AG09309 (cell line): ENCODE results near the gene ANKLE2.
A peak's percentile ranks its signal among the peaks of the same experiment; 100 is the strongest.
"Not testable (repeated sequence)": the region's sequence is repeated elsewhere in the genome, so short reads cannot be mapped to it uniquely, and the experiment has no call there.

ENCODE experiments used
- DNase-seq: peaks from one replicate; pipeline ENCODE4 v3.0.0-alpha.2; 2010; ENCODE audit warnings: low read depth
- H3K4me3 ChIP-seq: 2 replicates; pipeline ENCODE4 v1.5.1; 2011; ENCODE audit warnings: mild to moderate bottlenecking, low read depth, low read length, moderate library complexity; ENCODE audit not compliant: control insufficient read depth
- CTCF ChIP-seq: IDR thresholded peaks from 2 replicates; pipeline ENCODE4 v1.5.1; 2011; ENCODE audit warnings: mild to moderate bottlenecking, low read depth, low read length, inconsistent platforms; ENCODE audit not compliant: insufficient read depth, control insufficient read depth; ENCODE audit errors: missing control alignments

The ANKLE2 gene

GRCh38 chr12:132764231-132764630 is 2.6 kb upstream of the ANKLE2 start:
- no peak for DNase-seq
- no peak overlapping the region for H3K4me3 ChIP-seq
- TF ChIP-seq CTCF = no peak

- DNase-seq = peak; percentile 45
- TF ChIP-seq CTCF = no peak
- H3K4me3 ChIP-seq = peak overlapping the region; percentile 73
Measured at GRCh38 chr12:132761921-132762583, 420 bp upstream of the ANKLE2 start.

- H3K4me3 ChIP-seq = no peak overlapping the region
- DNase-seq = no peak
- TF ChIP-seq CTCF = no peak
Measured at GRCh38 chr12:132759359-132759758, 2.3 kb downstream of the ANKLE2 start.

GRCh38 chr12:132758825-132759224 is 2.8 kb downstream of the ANKLE2 start:
- not testable (repeated sequence) for H3K4me3 ChIP-seq, DNase-seq

DNA sequence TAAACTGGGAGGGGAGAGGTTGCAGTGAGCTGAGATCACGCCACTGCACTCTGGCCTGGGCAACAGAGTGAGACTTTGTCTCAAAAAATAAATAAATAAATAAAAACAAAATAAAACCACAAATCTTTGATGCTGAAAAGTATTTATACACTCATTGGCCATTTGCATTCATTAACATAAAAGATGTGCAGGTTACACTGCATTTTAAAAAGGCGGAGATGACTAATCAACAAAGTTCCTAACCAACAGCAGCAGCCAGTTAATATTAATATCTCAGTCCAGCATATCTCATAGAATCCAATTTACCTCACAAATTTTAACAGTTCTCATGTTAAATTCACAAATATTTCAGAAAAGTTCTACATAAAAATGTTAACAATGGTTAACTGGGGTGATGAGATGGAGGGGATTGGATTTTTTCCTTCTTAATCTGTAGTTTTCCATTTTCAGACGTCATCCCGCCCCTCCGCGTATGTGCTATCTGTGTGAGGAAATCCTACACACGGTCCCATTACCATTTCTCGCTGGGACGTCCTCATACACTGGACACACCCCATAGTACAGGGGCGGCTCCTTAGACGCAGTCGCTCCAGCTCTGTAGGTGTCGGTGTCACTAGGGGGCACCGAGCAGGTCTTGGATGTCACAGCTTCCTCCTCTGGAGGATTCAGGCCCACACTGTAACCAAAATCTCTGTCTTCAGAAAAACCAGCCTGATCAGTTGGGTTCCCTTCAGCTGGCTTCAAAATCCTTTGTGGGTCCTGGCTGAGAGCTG is 7.3 kb downstream of the ANKLE2 start:
- H3K4me3 ChIP-seq = no peak overlapping the region
- no peak for TF ChIP-seq CTCF
- no peak for DNase-seq

DNA sequence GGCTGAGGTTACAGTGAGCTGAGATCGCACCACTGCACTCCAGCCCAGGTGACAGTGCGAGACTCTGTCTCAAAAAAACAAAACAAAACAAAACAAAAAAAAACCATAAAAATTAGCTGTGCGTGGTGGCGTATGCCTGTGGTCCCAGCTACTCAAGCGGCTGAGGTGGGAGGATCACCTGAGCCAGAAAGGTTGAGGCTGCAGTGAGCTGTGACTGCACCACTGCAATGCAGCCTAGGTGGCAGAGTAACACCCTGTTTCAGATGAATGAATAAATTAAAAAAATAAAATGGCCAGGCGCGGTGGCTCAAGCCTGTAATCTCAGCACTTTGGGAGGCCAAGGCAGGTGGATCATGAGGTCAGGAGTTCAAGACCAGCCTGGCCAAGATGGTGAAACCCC is 8.0 kb downstream of the ANKLE2 start:
- DNase-seq, H3K4me3 ChIP-seq: not testable (repeated sequence)

DNA sequence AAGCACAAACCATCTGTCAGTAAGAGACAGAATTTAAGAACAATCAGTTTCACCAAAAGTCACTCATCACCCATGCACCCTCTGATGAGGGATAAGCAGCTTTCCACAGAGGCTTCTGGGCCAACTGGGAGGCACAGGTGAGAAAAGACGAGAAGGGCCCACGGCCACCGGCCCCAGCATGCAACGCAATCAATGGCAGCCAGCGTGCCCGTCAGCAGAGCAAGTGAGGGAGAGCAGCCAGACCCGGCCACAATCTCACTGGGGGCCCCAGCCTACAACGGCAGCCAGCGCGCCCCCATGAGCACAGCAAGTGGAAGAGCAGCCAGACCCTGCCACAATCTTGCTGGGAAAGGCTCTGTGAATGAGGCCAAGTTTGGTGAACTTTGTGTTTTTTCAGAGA is 13.3 kb downstream of the ANKLE2 start:
- no peak for TF ChIP-seq CTCF
- no peak overlapping the region for H3K4me3 ChIP-seq
- DNase-seq = no peak
